Calu3 (cell line): ENCODE data around the gene PLEKHO2. TPM values are rescaled to one million over a fixed set of nuclear protein-coding genes. Genes with fewer than 3 reads are reported as not detected.

Experiments
- BruUV-seq: library from RNA; stranded (reverse); fragments of 400-500 nt; replicated peaks from 2 replicates; lab custom pipeline; 2021; lab: Mats Ljungman, UMichigan
- CTCF ChIA-PET: fragments of 300-600 bp; sonication (Branson Sonifier 250); formaldehyde crosslinking; loops from one replicate; lab custom pipeline; 2022; ENCODE audit warnings: antibody characterized with exemption; lab: Charles Lee
- DNase-seq: peaks from one replicate; pipeline ENCODE4 v3.0.0; 2022
- H3K27ac Mint-ChIP-seq: one replicate; pipeline ENCODE4 v1.8.0; 2022; ENCODE audit warnings: mixed read lengths; ENCODE audit not compliant: unreplicated experiment
- H3K27me3 Mint-ChIP-seq: one replicate; pipeline ENCODE4 v1.8.0; 2022; ENCODE audit warnings: mixed read lengths; ENCODE audit not compliant: unreplicated experiment
- H3K36me3 Mint-ChIP-seq: one replicate; pipeline ENCODE4 v1.8.0; 2022; ENCODE audit warnings: mild to moderate bottlenecking, moderate library complexity, mixed read lengths; ENCODE audit not compliant: insufficient read depth, unreplicated experiment
- H3K4me1 Mint-ChIP-seq: one replicate; pipeline ENCODE4 v1.8.0; 2022; ENCODE audit warnings: mild to moderate bottlenecking, low read depth, mixed read lengths; ENCODE audit not compliant: unreplicated experiment
- H3K4me3 Mint-ChIP-seq: one replicate; pipeline ENCODE4 v1.8.0; 2022; ENCODE audit warnings: mild to moderate bottlenecking, low read depth, moderate library complexity, mixed read lengths; ENCODE audit not compliant: unreplicated experiment
- H3K9me3 Mint-ChIP-seq: one replicate; pipeline ENCODE4 v1.8.0; 2022; ENCODE audit warnings: low read depth, mixed read lengths; ENCODE audit not compliant: unreplicated experiment
- CTCF ChIP-seq: fragments of 200-600 bp; IDR thresholded peaks from one replicate; pipeline ENCODE4 v1.8.0; 2022; ENCODE audit warnings: antibody characterized with exemption; ENCODE audit not compliant: unreplicated experiment
- intact Hi-C: fragments of 100-400 bp; cut with micrococcal nuclease; formaldehyde crosslinking; loops from one replicate; pipeline ENCODE4 v1.10.0; 2022; ENCODE audit not compliant: unreplicated experiment
- total RNA-seq: library from RNA; stranded (reverse); gene quantifications from 2 replicates; pipeline ENCODE4 v1.2.3, GENCODE V29; 2022

The PLEKHO2 gene
- total RNA-seq, 1 experiment from 2014 or later: 2.0 TPM

GRCh38 chr15:64807051-64807749, 34.5 kb upstream of the PLEKHO2 start:
- BruUV-seq: no TSS peak
- H3K36me3 Mint-ChIP-seq: peaks cover 5% of the 10 kb centered on the region
- TF ChIP-seq CTCF: no peak
- no peak for DNase-seq
- no peaks in the 10 kb centered on the region for H3K9me3 Mint-ChIP-seq
- H3K4me1 Mint-ChIP-seq: no peaks in the 10 kb centered on the region
- no peak overlapping the region for H3K4me3 Mint-ChIP-seq
- intact Hi-C loops: no loop called here
- peaks cover 28% of the 10 kb centered on the region for H3K27me3 Mint-ChIP-seq
- CTCF ChIA-PET: no interaction called here
- H3K27ac Mint-ChIP-seq: no peak overlapping the region

GRCh38 chr15:64807751-64808222, 33.9 kb upstream of the PLEKHO2 start:
- BruUV-seq: no TSS peak
- intact Hi-C loops: no loop called here
- no peak overlapping the region for H3K4me3 Mint-ChIP-seq

GRCh38 chr15:64808785-64809453, 32.8 kb upstream of the PLEKHO2 start:
- Mint-ChIP-seq H3K4me3 (no peak overlapping the region), H3K4me1 (no peaks in the 10 kb centered on the region), H3K27ac (no peak overlapping the region), H3K36me3 (peaks cover 5% of the 10 kb centered on the region), H3K9me3 (no peaks in the 10 kb centered on the region), H3K27me3 (peaks cover 28% of the 10 kb centered on the region)
- intact Hi-C loops: no loop called here
- no peak for DNase-seq
- BruUV-seq: no TSS peak
- CTCF ChIA-PET: interaction anchor here (0.7 to 2.6 kb wide), 5 partner anchors 11 to 81 kb away, joined by 4 to 30 read pairs (median 4); no protein-coding TSS in a partner anchor
- no peak for TF ChIP-seq CTCF

More at GRCh38 chr15:64807751-64808222, 33.9 kb upstream of the PLEKHO2 start:
- no peak for TF ChIP-seq CTCF
- H3K27me3 Mint-ChIP-seq: peaks cover 28% of the 10 kb centered on the region
- H3K9me3 Mint-ChIP-seq: no peaks in the 10 kb centered on the region
- peaks cover 5% of the 10 kb centered on the region for H3K36me3 Mint-ChIP-seq
- H3K27ac Mint-ChIP-seq: no peak overlapping the region
- no peaks in the 10 kb centered on the region for H3K4me1 Mint-ChIP-seq
- no peak for DNase-seq
- CTCF ChIA-PET: no interaction called here

GRCh38 chr15:64809649-64810496, 31.8 kb upstream of the PLEKHO2 start:
- CTCF ChIA-PET: interaction anchor here (0.5 to 2.6 kb wide), 15 partner anchors 9 to 93 kb away, joined by 3 to 30 read pairs (median 3); partner anchors contain the start of gene PIF1
- BruUV-seq: no TSS peak
- H3K4me3 Mint-ChIP-seq: no peak overlapping the region
- no peaks in the 10 kb centered on the region for H3K9me3 Mint-ChIP-seq
- H3K36me3 Mint-ChIP-seq: peaks cover 5% of the 10 kb centered on the region
- DNase-seq: peak; percentile 88
- no peaks in the 10 kb centered on the region for H3K4me1 Mint-ChIP-seq
- intact Hi-C loops: loop anchor here (1.0 kb wide), 1 partner anchor 79 kb away; no protein-coding TSS in a partner anchor
- TF ChIP-seq CTCF: peak; percentile 90
- no peak overlapping the region for H3K27ac Mint-ChIP-seq
- peaks cover 28% of the 10 kb centered on the region for H3K27me3 Mint-ChIP-seq
